HepG2 (cell line): ENCODE results near the gene FAM200B. TPM values are rescaled to one million over a fixed set of nuclear protein-coding genes. Genes with fewer than 3 reads are reported as not detected.

ENCODE experiments used
- ATAC-seq: fragments of 200-7000 bp; cut with Tn5 transposase; 3 replicates; pipeline ENCODE4 v1.9.1; 2020; ENCODE audit warnings: mild to moderate bottlenecking, moderate library complexity
- BruUV-seq: library from RNA; stranded (reverse); fragments of 400-500 nt; replicated peaks from 2 replicates; lab custom pipeline; 2021; lab: Mats Ljungman, UMichigan
- CTCF ChIA-PET: fragments of 300-600 bp; formaldehyde crosslinking; extraction: SDS; loops from one replicate; lab custom pipeline; 2021; ENCODE audit warnings: low total read pairs, inconsistent platforms, low intra/inter-chr PET ratio; lab: Yijun Ruan, JAX
- POLR2A ChIA-PET: fragments of 350-600 bp; sonication (Branson Sonifier 250); formaldehyde crosslinking; loops from one replicate; lab custom pipeline; 2020; ENCODE audit warnings: antibody characterized with exemption, inconsistent platforms; lab: Yijun Ruan, JAX
- DNase-seq: peaks from one replicate; pipeline ENCODE4 v3.0.0-alpha.2; 2015; ENCODE audit warnings: low spot score
- FAIRE-seq: peaks from 3 replicates; lab custom pipeline; 2011; peaks lifted over from hg19 to GRCh38; lab: Jason Lieb, UNC
- H2AFZ ChIP-seq: one replicate; pipeline ENCODE4 v1.6.1; 2011; ENCODE audit warnings: low read length, inconsistent platforms
- H3K27ac ChIP-seq: fragments of 300-600 bp; 3 replicates; pipeline ENCODE4 v1.8.0; 2011; ENCODE audit warnings: mixed run types, mild to moderate bottlenecking, mixed read lengths, low read length, inconsistent platforms; ENCODE audit not compliant: insufficient read depth; ENCODE audit errors: extremely low read length
- H3K27me3 ChIP-seq, 2 experiments: fragments of 200-600 bp in 1 of 2; 2 replicates in 1 of 2; 3 replicates in 1 of 2; pipeline versions ENCODE4 v1.6.0 to v1.8.0; 2011; ENCODE audit warnings: low read length in 2 of 2, mild to moderate bottlenecking in 2 of 2, moderate library complexity in 2 of 2, inconsistent platforms in 1 of 2; ENCODE audit not compliant: insufficient read depth in 2 of 2, control insufficient read depth in 1 of 2
- H3K36me3 ChIP-seq, 2 experiments: fragments of 200-600 bp in 1 of 2; replicated peaks in 1 of 2; 2 replicates in 1 of 2; 3 replicates in 1 of 2; pipeline versions ENCODE4 v1.5.1 to v1.8.0; 2011; ENCODE audit warnings: low read length in 2 of 2, inconsistent platforms in 1 of 2; ENCODE audit not compliant: insufficient read depth in 2 of 2, control insufficient read depth in 1 of 2
- H3K4me1 ChIP-seq: 2 replicates; pipeline ENCODE4 v1.5.1; 2012; ENCODE audit warnings: low read length, inconsistent platforms; ENCODE audit not compliant: insufficient read depth
- H3K4me2 ChIP-seq: 2 replicates; pipeline ENCODE4 v1.6.0; 2011; ENCODE audit warnings: low read depth, low read length, inconsistent platforms
- H3K4me3 ChIP-seq, 3 experiments: fragments of 200-600 bp in 1 of 3; sonication (generic), shearing (Covaris generic) in 1 of 3; replicated peaks in 1 of 3; 2 replicates each; pipeline ENCODE4 v1.5.1; 2011 to 2016; ENCODE audit warnings: low read length in 3 of 3, inconsistent platforms in 2 of 3, low read depth in 2 of 3, mild to moderate bottlenecking in 2 of 3, control low read depth in 1 of 3, mixed read lengths in 1 of 3; ENCODE audit not compliant: insufficient read depth in 1 of 3
- H3K79me2 ChIP-seq: one replicate; pipeline ENCODE4 v1.6.1; 2011; ENCODE audit warnings: low read length, inconsistent platforms; ENCODE audit not compliant: insufficient read depth
- H3K9ac ChIP-seq: 2 replicates; pipeline ENCODE4 v1.6.0; 2011; ENCODE audit warnings: mild to moderate bottlenecking, low read depth, low read length, inconsistent platforms; ENCODE audit not compliant: insufficient read depth
- H3K9me3 ChIP-seq: 2 replicates; pipeline ENCODE4 v1.5.1; 2012; ENCODE audit warnings: mild to moderate bottlenecking, low read length
- H4K20me1 ChIP-seq: 2 replicates; pipeline ENCODE4 v1.6.0; 2011; ENCODE audit warnings: inconsistent platforms, mild to moderate bottlenecking, low read length, moderate library complexity; ENCODE audit not compliant: insufficient read depth
- CBX2 ChIP-seq, 2 experiments: fragments of 200-600 bp in 1 of 2; sonication (generic); formaldehyde crosslinking in 1 of 2; IDR thresholded peaks; 2 replicates each; pipeline versions ENCODE4 v1.7.0 to v1.8.1; 2018 to 2022; ENCODE audit warnings: low read depth in 2 of 2, low read length in 1 of 2, mild to moderate bottlenecking in 1 of 2, missing genetic modification reagents in 1 of 2
- HOXA7 ChIP-seq: sonication (generic); formaldehyde crosslinking; IDR thresholded peaks from 2 replicates; pipeline ENCODE4 v1.8.1; 2022; ENCODE audit warnings: mild to moderate bottlenecking, missing genetic modification reagents, moderate library complexity
- HOXA9 ChIP-seq: sonication (generic); formaldehyde crosslinking; IDR thresholded peaks from 2 replicates; pipeline ENCODE4 v1.8.1; 2022; ENCODE audit warnings: missing genetic modification reagents, mild to moderate bottlenecking, moderate library complexity, borderline replicate concordance
- SP5 ChIP-seq: IDR thresholded peaks from 2 replicates; pipeline ENCODE4 v1.6.1; 2016; ENCODE audit warnings: low read depth, borderline replicate concordance
- ZNF781 ChIP-seq: sonication (generic); formaldehyde crosslinking; IDR thresholded peaks from 2 replicates; pipeline ENCODE4 v1.5.1; 2020; ENCODE audit warnings: borderline replicate concordance, mild to moderate bottlenecking, missing genetic modification reagents; ENCODE audit errors: not compliant biosample characterization
- ZNF788 ChIP-seq: sonication (generic); formaldehyde crosslinking; IDR thresholded peaks from 2 replicates; pipeline ENCODE4 v1.5.0; 2020; ENCODE audit warnings: mild to moderate bottlenecking, missing genetic modification reagents, borderline replicate concordance
- WGBS: methylation state at CpG from one replicate; pipeline ENCODE4 v1.1.6; 2017; ENCODE audit warnings: low lambda C conversion rate; 5-methylcytosine and 5-hydroxymethylcytosine counted together
- in situ Hi-C: cut with HindIII; loops from 2 replicates; pipeline ENCODE4 v1.10.0; 2017; ENCODE audit warnings: low pct_unique_long_range_greater_than_20kb; ENCODE audit not compliant: extremely low pct_ligation_motif_present
- intact Hi-C: fragments of 100-400 bp; cut with micrococcal nuclease; formaldehyde crosslinking; loops from one replicate; pipeline ENCODE4 v1.10.0; 2022; ENCODE audit not compliant: unreplicated experiment
- polyA plus RNA-seq, 8 experiments: library from polyadenylated mRNA; depleted of rRNA in 3 of 8; stranded (reverse) in 7 of 8; unstranded in 1 of 8; fragments of >200 nt; fragmentation: Illumina TruSeq in 4 of 8; extraction: Trizol in 4 of 8; gene quantifications; 2 replicates each; pipeline versions ENCODE4 v1.2.1 to v1.2.3, GENCODE V29; 2011 to 2016; ENCODE audit warnings: low read depth in 4 of 8, missing spikeins in 1 of 8, mixed read lengths in 1 of 8; ENCODE audit not compliant: insufficient read depth in 1 of 8
- total RNA-seq, 5 experiments: library from RNA; depleted of rRNA; stranded (reverse); fragments of >200 nt; fragmentation: Illumina TruSeq; extraction: Trizol; gene quantifications; 2 replicates each; pipeline ENCODE4 v1.2.3, GENCODE V29; 2016; ENCODE audit warnings: low read depth in 1 of 5
- TF ChIP-seq, protein P1 (sequence below): fragments of 450-650 bp; IDR thresholded peaks from 2 replicates; pipeline ENCODE4 v1.6.1; 2017; ENCODE audit warnings: mild to moderate bottlenecking

The FAM200B gene
- total and polyA plus RNA-seq, 2 of the 13 experiments (the other 11 are each of a cell fraction or from before 2014, with no cell fraction given) = 25.6 to 41.8 TPM

DNA sequence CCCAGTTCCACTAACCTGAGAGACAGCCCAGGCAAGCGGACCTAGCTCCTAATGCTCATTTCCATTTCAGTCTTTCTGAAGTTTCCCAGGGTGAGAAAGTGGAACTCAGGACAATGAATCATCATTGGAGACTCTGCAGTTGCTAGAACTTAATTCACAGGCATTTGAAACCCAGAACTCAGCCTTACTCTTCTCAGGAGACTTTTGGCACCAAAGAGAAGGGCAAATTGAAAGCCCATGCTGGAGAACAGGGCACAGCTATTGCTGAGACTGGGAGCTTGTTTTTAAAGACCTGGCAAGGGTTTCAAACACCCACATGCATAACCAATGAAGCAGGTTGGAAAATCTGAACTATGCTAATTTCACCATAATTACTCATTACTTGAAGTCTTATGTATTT lies 57.2 kb downstream of the FAM200B start:
- no peak for DNase-seq
- CTCF ChIA-PET = no interaction called here
- no peak overlapping the region for H3K9ac ChIP-seq
- H2AFZ ChIP-seq = no peak overlapping the region
- in situ Hi-C loops (no loop called here), intact Hi-C loops (no loop called here)
- no peaks in the 10 kb centered on the region for H3K36me3 ChIP-seq
- POLR2A ChIA-PET = no interaction called here
- H3K27ac ChIP-seq = no peak overlapping the region
- H3K9me3 ChIP-seq = peaks cover 12% of the 10 kb centered on the region
- FAIRE-seq = no peak
- H3K27me3 ChIP-seq = peaks cover 0 to 10% of the 10 kb centered on the region in 2 experiments; a peak in 3 of 5 replicates
- peaks cover 17% of the 10 kb centered on the region for H3K4me1 ChIP-seq
- no peaks in the 10 kb centered on the region for H4K20me1 ChIP-seq
- H3K4me2 ChIP-seq = no peak overlapping the region
- no peaks in the 10 kb centered on the region for H3K79me2 ChIP-seq
- ATAC-seq = no peak
- TF ChIP-seq, protein P1, sequence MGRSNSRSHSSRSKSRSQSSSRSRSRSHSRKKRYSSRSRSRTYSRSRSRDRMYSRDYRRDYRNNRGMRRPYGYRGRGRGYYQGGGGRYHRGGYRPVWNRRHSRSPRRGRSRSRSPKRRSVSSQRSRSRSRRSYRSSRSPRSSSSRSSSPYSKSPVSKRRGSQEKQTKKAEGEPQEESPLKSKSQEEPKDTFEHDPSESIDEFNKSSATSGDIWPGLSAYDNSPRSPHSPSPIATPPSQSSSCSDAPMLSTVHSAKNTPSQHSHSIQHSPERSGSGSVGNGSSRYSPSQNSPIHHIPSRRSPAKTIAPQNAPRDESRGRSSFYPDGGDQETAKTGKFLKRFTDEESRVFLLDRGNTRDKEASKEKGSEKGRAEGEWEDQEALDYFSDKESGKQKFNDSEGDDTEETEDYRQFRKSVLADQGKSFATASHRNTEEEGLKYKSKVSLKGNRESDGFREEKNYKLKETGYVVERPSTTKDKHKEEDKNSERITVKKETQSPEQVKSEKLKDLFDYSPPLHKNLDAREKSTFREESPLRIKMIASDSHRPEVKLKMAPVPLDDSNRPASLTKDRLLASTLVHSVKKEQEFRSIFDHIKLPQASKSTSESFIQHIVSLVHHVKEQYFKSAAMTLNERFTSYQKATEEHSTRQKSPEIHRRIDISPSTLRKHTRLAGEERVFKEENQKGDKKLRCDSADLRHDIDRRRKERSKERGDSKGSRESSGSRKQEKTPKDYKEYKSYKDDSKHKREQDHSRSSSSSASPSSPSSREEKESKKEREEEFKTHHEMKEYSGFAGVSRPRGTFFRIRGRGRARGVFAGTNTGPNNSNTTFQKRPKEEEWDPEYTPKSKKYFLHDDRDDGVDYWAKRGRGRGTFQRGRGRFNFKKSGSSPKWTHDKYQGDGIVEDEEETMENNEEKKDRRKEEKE = no peak
- no peak for TF ChIP-seq CBX2 (IDR thresholded peaks at IDR 0.05; ENCODE audit: low read depth, low read length)
- TF ChIP-seq CBX2 (CRISPR knock-in tag; IDR thresholded peaks at IDR 0.05; ENCODE audit: low read depth) = no peak
- no peak for TF ChIP-seq HOXA7
- TF ChIP-seq HOXA9 (CRISPR knock-in tag) = no peak
- TF ChIP-seq ZNF781 = no peak
- no peak for TF ChIP-seq SP5
- no peak for TF ChIP-seq ZNF788
- no TSS peak for BruUV-seq
- H3K4me3 ChIP-seq = no peak overlapping the region
- 23% methylated on average over 1 of the region's 1 CpG for WGBS

Other genes starting within 250 kb of the FAM200B start
- gene CC2D2A, start 211.9 kb upstream of the FAM200B start, total RNA-seq (2016; rRNA removed; fragmentation: Illumina TruSeq; extraction: Trizol) = 6.5 and 7.2 TPM in 2 replicates
- 2.4 and 4.2 TPM in 2 replicates for gene CC2D2A, start 211.9 kb upstream of the FAM200B start, polyA plus RNA-seq (2011; rRNA removed)
- 45.3 and 53.4 TPM in 2 replicates for gene FBXL5, start 26.5 kb upstream of the FAM200B start, total RNA-seq (2016; rRNA removed; fragmentation: Illumina TruSeq; extraction: Trizol)
- 17.4 TPM in 2 replicates for gene FBXL5, start 26.5 kb upstream of the FAM200B start, polyA plus RNA-seq (2011; rRNA removed)
- gene BST1, start 21.2 kb downstream of the FAM200B start, total RNA-seq (2016; rRNA removed; fragmentation: Illumina TruSeq; extraction: Trizol) = 0.22 and 0.49 TPM in 2 replicates
- 0.09 and 0.10 TPM in 2 replicates for gene BST1, start 21.2 kb downstream of the FAM200B start, polyA plus RNA-seq (2011; rRNA removed)
- gene CD38, start 96.5 kb downstream of the FAM200B start, total RNA-seq (2016; rRNA removed; fragmentation: Illumina TruSeq; extraction: Trizol) = not detected in 2 replicates
- gene CD38, start 96.5 kb downstream of the FAM200B start, polyA plus RNA-seq (2011; rRNA removed) = not detected in 2 replicates